HEK293 (cell line): ENCODE measurements around the gene FSHR.

Source experiments
- CTCF ChIA-PET: fragments of 350-600 bp; formaldehyde crosslinking; extraction: SDS; loops from one replicate; lab custom pipeline; 2021; ENCODE audit warnings: antibody characterized with exemption; lab: Yijun Ruan, JAX
- POLR2A ChIA-PET: fragments of 300-600 bp; formaldehyde crosslinking; extraction: SDS; loops from one replicate; lab custom pipeline; 2020; ENCODE audit warnings: antibody characterized with exemption, inconsistent platforms; lab: Yijun Ruan, JAX
- H3K27ac ChIP-seq: fragments of 200-500 bp; sonication (Bioruptor generic); 2 replicates; pipeline ENCODE4 v1.5.1; 2014; ENCODE audit warnings: low read depth, low read length, control low read depth, inconsistent platforms; ENCODE audit errors: extremely low read depth
- H3K36me3 ChIP-seq, 2 experiments: fragments of 200-500 bp in 1 of 2; sonication (Bioruptor generic) in 1 of 2; 1 replicate in 1 of 2; 2 replicates in 1 of 2; pipeline ENCODE4 v1.5.1; 2014 to 2017; ENCODE audit warnings: inconsistent platforms in 2 of 2, low read length in 2 of 2; ENCODE audit not compliant: control insufficient read depth in 2 of 2, insufficient read depth in 1 of 2
- H3K4me1 ChIP-seq: fragments of 200-500 bp; sonication (Bioruptor generic); 2 replicates; pipeline ENCODE4 v1.5.1; 2014; ENCODE audit warnings: mild to moderate bottlenecking, low read length, inconsistent platforms; ENCODE audit not compliant: control insufficient read depth, insufficient read depth
- H3K4me3 ChIP-seq: 2 replicates; pipeline ENCODE4 v1.5.1; 2011; ENCODE audit warnings: low read depth, mild to moderate bottlenecking, control low read depth, low read length, moderate library complexity
- H3K9me3 ChIP-seq: fragments of 200-500 bp; sonication (Bioruptor generic); 2 replicates; pipeline ENCODE4 v1.5.1; 2014; ENCODE audit warnings: low read depth, low read length, inconsistent platforms; ENCODE audit not compliant: control insufficient read depth, insufficient read depth
- KLF16 ChIP-seq: fragments of 450-650 bp; formaldehyde crosslinking; IDR thresholded peaks from 2 replicates; pipeline ENCODE4 v1.5.1; 2017; ENCODE audit warnings: missing biosample characterization, missing genetic modification characterization
- KLF8 ChIP-seq: fragments of 450-650 bp; formaldehyde crosslinking; IDR thresholded peaks from 2 replicates; pipeline ENCODE4 v1.5.1; 2016; ENCODE audit warnings: missing biosample characterization, missing genetic modification characterization
- MEIS1 ChIP-seq: sonication (generic); formaldehyde crosslinking; IDR thresholded peaks from 2 replicates; pipeline ENCODE4 v1.8.1; 2022; ENCODE audit warnings: missing genetic modification reagents, mild to moderate bottlenecking, borderline replicate concordance
- OVOL3 ChIP-seq: fragments of 450-650 bp; formaldehyde crosslinking; IDR thresholded peaks from 2 replicates; pipeline ENCODE4 v1.5.1; 2016; ENCODE audit warnings: missing biosample characterization, missing genetic modification characterization
- PRDM10 ChIP-seq: fragments of 450-650 bp; formaldehyde crosslinking; IDR thresholded peaks from 2 replicates; pipeline ENCODE4 v1.5.1; 2016; ENCODE audit warnings: missing biosample characterization, missing genetic modification characterization
- SETDB1 ChIP-seq: IDR thresholded peaks from one replicate; pipeline ENCODE4 v1.6.1; 2017; ENCODE audit warnings: mild to moderate bottlenecking, low read length, moderate library complexity, mixed read lengths; ENCODE audit not compliant: insufficient read length
- ZBTB10 ChIP-seq: fragments of 450-650 bp; formaldehyde crosslinking; IDR thresholded peaks from 2 replicates; pipeline ENCODE4 v1.5.1; 2016; ENCODE audit warnings: missing biosample characterization, missing genetic modification characterization
- ZBTB20 ChIP-seq: fragments of 450-650 bp; formaldehyde crosslinking; IDR thresholded peaks from 2 replicates; pipeline ENCODE4 v1.5.1; 2016; ENCODE audit warnings: missing biosample characterization, missing genetic modification characterization
- ZBTB48 ChIP-seq: fragments of 450-650 bp; formaldehyde crosslinking; IDR thresholded peaks from 2 replicates; pipeline ENCODE4 v1.5.1; 2016; ENCODE audit warnings: missing biosample characterization, missing genetic modification characterization
- ZNF112 ChIP-seq: fragments of 450-650 bp; formaldehyde crosslinking; IDR thresholded peaks from 2 replicates; pipeline ENCODE4 v1.5.0; 2017; ENCODE audit warnings: missing biosample characterization, missing genetic modification characterization
- ZNF133 ChIP-seq: fragments of 450-650 bp; formaldehyde crosslinking; IDR thresholded peaks from 2 replicates; pipeline ENCODE4 v1.5.1; 2016; ENCODE audit warnings: missing biosample characterization, missing genetic modification characterization
- ZNF140 ChIP-seq: fragments of 450-650 bp; formaldehyde crosslinking; IDR thresholded peaks from 2 replicates; pipeline ENCODE4 v1.5.1; 2016; ENCODE audit warnings: missing biosample characterization, missing genetic modification characterization
- ZNF146 ChIP-seq: fragments of 450-650 bp; formaldehyde crosslinking; IDR thresholded peaks from 2 replicates; pipeline ENCODE4 v1.5.1; 2016; ENCODE audit warnings: missing biosample characterization, missing genetic modification characterization
- ZNF202 ChIP-seq: fragments of 450-650 bp; formaldehyde crosslinking; IDR thresholded peaks from 2 replicates; pipeline ENCODE4 v1.5.1; 2016; ENCODE audit warnings: missing biosample characterization, missing genetic modification characterization, borderline replicate concordance
- ZNF248 ChIP-seq: fragments of 450-650 bp; formaldehyde crosslinking; IDR thresholded peaks from 2 replicates; pipeline ENCODE4 v1.5.1; 2017; ENCODE audit warnings: missing biosample characterization, missing genetic modification characterization
- ZNF335 ChIP-seq: fragments of 450-650 bp; formaldehyde crosslinking; conservative IDR thresholded peaks from 2 replicates; pipeline ENCODE4 v1.5.1; 2016; ENCODE audit warnings: missing biosample characterization, missing genetic modification characterization
- ZNF366 ChIP-seq: fragments of 450-650 bp; formaldehyde crosslinking; conservative IDR thresholded peaks from 2 replicates; pipeline ENCODE4 v1.5.1; 2016; ENCODE audit warnings: missing biosample characterization, missing genetic modification characterization
- ZNF391 ChIP-seq: fragments of 450-650 bp; formaldehyde crosslinking; IDR thresholded peaks from 2 replicates; pipeline ENCODE4 v1.5.1; 2016; ENCODE audit warnings: low read depth, missing biosample characterization, missing genetic modification characterization, borderline replicate concordance
- ZNF473 ChIP-seq: fragments of 450-650 bp; formaldehyde crosslinking; IDR thresholded peaks from 2 replicates; pipeline ENCODE4 v1.5.1; 2017; ENCODE audit warnings: missing biosample characterization, missing genetic modification characterization
- ZNF488 ChIP-seq: fragments of 450-650 bp; formaldehyde crosslinking; IDR thresholded peaks from 2 replicates; pipeline ENCODE4 v1.5.1; 2016; ENCODE audit warnings: missing biosample characterization, missing genetic modification characterization
- ZNF560 ChIP-seq: fragments of 450-650 bp; formaldehyde crosslinking; IDR thresholded peaks from 2 replicates; pipeline ENCODE4 v1.5.1; 2017; ENCODE audit warnings: missing biosample characterization, missing genetic modification characterization, borderline replicate concordance
- ZNF571 ChIP-seq: fragments of 450-650 bp; formaldehyde crosslinking; IDR thresholded peaks from 2 replicates; pipeline ENCODE4 v1.5.0; 2017; ENCODE audit warnings: missing biosample characterization, missing genetic modification characterization
- ZNF600 ChIP-seq: fragments of 450-650 bp; formaldehyde crosslinking; IDR thresholded peaks from 2 replicates; pipeline ENCODE4 v1.5.1; 2016; ENCODE audit warnings: missing biosample characterization, missing genetic modification characterization
- ZNF623 ChIP-seq: fragments of 450-650 bp; formaldehyde crosslinking; IDR thresholded peaks from 2 replicates; pipeline ENCODE4 v1.5.1; 2016; ENCODE audit warnings: missing biosample characterization, missing genetic modification characterization
- ZNF624 ChIP-seq: fragments of 450-650 bp; formaldehyde crosslinking; IDR thresholded peaks from 2 replicates; pipeline ENCODE4 v1.5.1; 2017; ENCODE audit warnings: missing biosample characterization, missing genetic modification characterization
- ZNF670 ChIP-seq: fragments of 450-650 bp; formaldehyde crosslinking; IDR thresholded peaks from 2 replicates; pipeline ENCODE4 v1.5.1; 2016; ENCODE audit warnings: missing biosample characterization, missing genetic modification characterization, low read depth
- ZNF791 ChIP-seq: fragments of 450-650 bp; formaldehyde crosslinking; IDR thresholded peaks from 2 replicates; pipeline ENCODE4 v1.5.1; 2016; ENCODE audit warnings: missing biosample characterization, missing genetic modification characterization

Gene FSHR

GRCh38 chr2:49111006-49111405, 43.3 kb downstream of the FSHR start (continued):
- no peak for TF ChIP-seq PRDM10

- no peaks in the 10 kb centered on the region for H3K4me1 ChIP-seq
- CTCF ChIA-PET: no interaction called here
- POLR2A ChIA-PET: no interaction called here
- no peak overlapping the region for H3K27ac ChIP-seq
- no peaks in the 10 kb centered on the region for H3K36me3 ChIP-seq
- H3K9me3 ChIP-seq: no peaks in the 10 kb centered on the region
- H3K4me3 ChIP-seq: no peak overlapping the region
- TF ChIP-seq ZNF571 (tag by site-specific recombination) (no peak), ZNF133 (tag by site-specific recombination) (no peak), ZNF248 (no peak), ZNF140 (tag by site-specific recombination) (no peak), ZNF335 (tag by site-specific recombination) (no peak), ZNF623 (tag by site-specific recombination) (no peak), ZNF488 (no peak), ZBTB20 (tag by site-specific recombination) (no peak), OVOL3 (tag by site-specific recombination) (no peak), ZNF624 (no peak), ZNF600 (no peak), ZNF560 (no peak), KLF16 (no peak), ZNF670 (tag by site-specific recombination) (no peak), SETDB1 (no peak), ZNF391 (tag by site-specific recombination) (no peak), KLF8 (tag by site-specific recombination) (no peak)
- TF ChIP-seq, all 188 proteins: peak for 0
These were observed 43.7 kb downstream of the FSHR start for GRCh38 chr2:49110571-49110970.

- CTCF ChIA-PET: no interaction called here
- no peak overlapping the region for H3K27ac ChIP-seq
These were observed 45.5 kb downstream of the FSHR start for GRCh38 chr2:49108851-49109250.

More at GRCh38 chr2:49108851-49109250, 45.5 kb downstream of the FSHR start:
- no peaks in the 10 kb centered on the region for H3K4me1 ChIP-seq
- TF ChIP-seq ZNF112 (no peak), ZBTB10 (tag by site-specific recombination) (no peak), ZNF202 (no peak), ZNF146 (tag by site-specific recombination) (no peak), ZNF366 (tag by site-specific recombination) (no peak), ZNF473 (tag by site-specific recombination) (no peak), ZNF791 (no peak), ZBTB48 (no peak), MEIS1 (CRISPR knock-in tag) (no peak)
- TF ChIP-seq, all 188 proteins: peak for 0
- POLR2A ChIA-PET: no interaction called here
- no peaks in the 10 kb centered on the region for H3K36me3 ChIP-seq
- H3K4me3 ChIP-seq: no peak overlapping the region
- no peaks in the 10 kb centered on the region for H3K9me3 ChIP-seq
